Activated CD4-positive, alpha-beta memory T cell treated with anti-CD3 and anti-CD28 coated beads for 36 hours (primary cell): ENCODE data around the gene TMEM108. TPM values are rescaled to one million over a fixed set of nuclear protein-coding genes. Genes with fewer than 3 reads are reported as not detected.

Experiments used
- CTCF ChIA-PET: fragments of 350-600 bp; sonication (Branson Sonifier 250); formaldehyde crosslinking; loops from one replicate; lab custom pipeline; 2021; ENCODE audit warnings: antibody characterized with exemption, inconsistent platforms; lab: Charles Lee
- POLR2A ChIA-PET: fragments of 350-600 bp; sonication (Branson Sonifier 250); formaldehyde crosslinking; loops from one replicate; lab custom pipeline; 2021; ENCODE audit warnings: antibody characterized with exemption; lab: Charles Lee
- DNase-seq: peaks from one replicate; pipeline ENCODE4 v3.0.0-alpha.2; 2020
- H3K27ac Mint-ChIP-seq: one replicate; pipeline ENCODE4 v1.8.0; 2021; ENCODE audit warnings: mixed read lengths
- H3K27me3 Mint-ChIP-seq: one replicate; pipeline ENCODE4 v1.8.0; 2021; ENCODE audit warnings: mixed read lengths
- H3K36me3 Mint-ChIP-seq: one replicate; pipeline ENCODE4 v1.8.0; 2021; ENCODE audit warnings: mixed read lengths
- H3K4me1 Mint-ChIP-seq: one replicate; pipeline ENCODE4 v1.8.0; 2021; ENCODE audit warnings: low read depth, mixed read lengths
- H3K4me3 Mint-ChIP-seq: one replicate; pipeline ENCODE4 v1.8.0; 2021; ENCODE audit warnings: mild to moderate bottlenecking, mixed read lengths
- H3K9me3 Mint-ChIP-seq: one replicate; pipeline ENCODE4 v1.8.0; 2021; ENCODE audit warnings: mixed read lengths
- intact Hi-C: fragments of 100-400 bp; cut with micrococcal nuclease; formaldehyde crosslinking; loops from one replicate; pipeline ENCODE4 v1.15.1; 2023
- total RNA-seq, 2 experiments: library from RNA; stranded (reverse); gene quantifications; one replicate each; pipeline ENCODE4 v1.2.3, GENCODE V29; 2021

TMEM108 gene
- total RNA-seq, 2 experiments from 2014 or later: not detected

GRCh38 chr3:133258358-133258757, 220.2 kb downstream of the TMEM108 start:
- ChIA-PET CTCF (no interaction called here), POLR2A (no interaction called here)
- no peaks in the 10 kb centered on the region for H3K9me3 Mint-ChIP-seq
- H3K36me3 Mint-ChIP-seq: no peaks in the 10 kb centered on the region
- intact Hi-C loops: loop anchor here (10.0 kb wide), 1 partner anchor 534 kb away; the partner anchor contains the start of gene NPHP3
- H3K4me3 Mint-ChIP-seq: no peak overlapping the region
- no peak overlapping the region for H3K27ac Mint-ChIP-seq
- H3K4me1 Mint-ChIP-seq: peaks cover 5% of the 10 kb centered on the region
- H3K27me3 Mint-ChIP-seq: peaks cover 1% of the 10 kb centered on the region
- no peak for DNase-seq

GRCh38 chr3:133259767-133260166, 221.6 kb downstream of the TMEM108 start:
- H3K27me3 Mint-ChIP-seq: peaks cover 3% of the 10 kb centered on the region
- no peaks in the 10 kb centered on the region for H3K9me3 Mint-ChIP-seq
- ChIA-PET POLR2A (no interaction called here), CTCF (no interaction called here)
- no peak for DNase-seq
- peaks cover 5% of the 10 kb centered on the region for H3K4me1 Mint-ChIP-seq
- no peak overlapping the region for H3K4me3 Mint-ChIP-seq
- H3K36me3 Mint-ChIP-seq: no peaks in the 10 kb centered on the region
- intact Hi-C loops: loop anchor here (10.0 kb wide), 1 partner anchor 535 kb away; the partner anchor contains the start of gene NPHP3
- H3K27ac Mint-ChIP-seq: no peak overlapping the region

GRCh38 chr3:133262333-133262732, 224.1 kb downstream of the TMEM108 start:
- intact Hi-C loops: no loop called here
- ChIA-PET POLR2A (no interaction called here), CTCF (no interaction called here)
- no peak overlapping the region for H3K4me3 Mint-ChIP-seq
- DNase-seq: no peak
- no peaks in the 10 kb centered on the region for H3K4me1 Mint-ChIP-seq
- H3K27ac Mint-ChIP-seq: no peak overlapping the region
- peaks cover 4% of the 10 kb centered on the region for H3K27me3 Mint-ChIP-seq
- H3K36me3 Mint-ChIP-seq: no peaks in the 10 kb centered on the region
- no peaks in the 10 kb centered on the region for H3K9me3 Mint-ChIP-seq

- H3K9me3 Mint-ChIP-seq: no peaks in the 10 kb centered on the region
- H3K27ac Mint-ChIP-seq: no peak overlapping the region
- peaks cover 4% of the 10 kb centered on the region for H3K27me3 Mint-ChIP-seq
- POLR2A ChIA-PET: no interaction called here
- CTCF ChIA-PET: no interaction called here
- intact Hi-C loops: no loop called here
- H3K4me3 Mint-ChIP-seq: no peak overlapping the region
- no peaks in the 10 kb centered on the region for H3K4me1 Mint-ChIP-seq
- no peaks in the 10 kb centered on the region for H3K36me3 Mint-ChIP-seq
- DNase-seq: no peak
Measured at GRCh38 chr3:133264920-133265319, 226.7 kb downstream of the TMEM108 start.

- H3K9me3 Mint-ChIP-seq: no peaks in the 10 kb centered on the region
- CTCF ChIA-PET: no interaction called here
Measured at GRCh38 chr3:133268726-133269134, 230.5 kb downstream of the TMEM108 start.

GRCh38 chr3:133269393-133269792, 231.2 kb downstream of the TMEM108 start:
- Mint-ChIP-seq H3K27ac (no peak overlapping the region), H3K9me3 (no peaks in the 10 kb centered on the region), H3K4me3 (no peak overlapping the region), H3K27me3 (peaks cover 11% of the 10 kb centered on the region), H3K36me3 (no peaks in the 10 kb centered on the region), H3K4me1 (peaks cover 5% of the 10 kb centered on the region)
- intact Hi-C loops: no loop called here
- POLR2A ChIA-PET: no interaction called here
- CTCF ChIA-PET: no interaction called here
- no peak for DNase-seq

More at GRCh38 chr3:133268726-133269134, 230.5 kb downstream of the TMEM108 start:
- Mint-ChIP-seq H3K27ac (no peak overlapping the region), H3K4me3 (no peak overlapping the region), H3K36me3 (no peaks in the 10 kb centered on the region), H3K4me1 (peaks cover 5% of the 10 kb centered on the region), H3K27me3 (peaks cover 7% of the 10 kb centered on the region)
- intact Hi-C loops: no loop called here
- DNase-seq: no peak
- POLR2A ChIA-PET: no interaction called here

GRCh38 chr3:133270631-133271030, 232.4 kb downstream of the TMEM108 start:
- H3K27me3 Mint-ChIP-seq: peaks cover 15% of the 10 kb centered on the region
- intact Hi-C loops: no loop called here
- CTCF ChIA-PET: no interaction called here

GRCh38 chr3:133271042-133271441, 232.9 kb downstream of the TMEM108 start:
- ChIA-PET CTCF (no interaction called here), POLR2A (no interaction called here)
- Mint-ChIP-seq H3K36me3 (no peaks in the 10 kb centered on the region), H3K4me3 (no peak overlapping the region), H3K9me3 (no peaks in the 10 kb centered on the region), H3K4me1 (peaks cover 5% of the 10 kb centered on the region), H3K27me3 (peaks cover 14% of the 10 kb centered on the region), H3K27ac (no peak overlapping the region)
- DNase-seq: no peak
- intact Hi-C loops: no loop called here

More at GRCh38 chr3:133270631-133271030, 232.4 kb downstream of the TMEM108 start:
- H3K27ac Mint-ChIP-seq: no peak overlapping the region
- no peaks in the 10 kb centered on the region for H3K36me3 Mint-ChIP-seq
- H3K4me3 Mint-ChIP-seq: no peak overlapping the region
- DNase-seq: no peak
- H3K4me1 Mint-ChIP-seq: peaks cover 5% of the 10 kb centered on the region
- POLR2A ChIA-PET: no interaction called here
- no peaks in the 10 kb centered on the region for H3K9me3 Mint-ChIP-seq

- H3K27ac Mint-ChIP-seq: no peak overlapping the region
- intact Hi-C loops: no loop called here
- ChIA-PET POLR2A (no interaction called here), CTCF (no interaction called here)
- H3K27me3 Mint-ChIP-seq: peaks cover 12% of the 10 kb centered on the region
- H3K9me3 Mint-ChIP-seq: no peaks in the 10 kb centered on the region
- no peaks in the 10 kb centered on the region for H3K36me3 Mint-ChIP-seq
- no peak overlapping the region for H3K4me3 Mint-ChIP-seq
- H3K4me1 Mint-ChIP-seq: peaks cover 5% of the 10 kb centered on the region
- no peak for DNase-seq
Measured at GRCh38 chr3:133271539-133271938, 233.3 kb downstream of the TMEM108 start.

GRCh38 chr3:133273346-133273745, 235.2 kb downstream of the TMEM108 start:
- Mint-ChIP-seq H3K4me3 (no peak overlapping the region), H3K36me3 (no peaks in the 10 kb centered on the region), H3K9me3 (no peaks in the 10 kb centered on the region), H3K4me1 (peaks cover 9% of the 10 kb centered on the region), H3K27me3 (peaks cover 12% of the 10 kb centered on the region), H3K27ac (no peak overlapping the region)
- CTCF ChIA-PET: no interaction called here
- peak; percentile 20 for DNase-seq
- POLR2A ChIA-PET: interaction anchor here (0.6 kb wide), 1 partner anchor 484 kb away, joined by 3 read pairs; no protein-coding TSS in a partner anchor
- intact Hi-C loops: no loop called here

GRCh38 chr3:133274477-133274876, 236.3 kb downstream of the TMEM108 start:
- Mint-ChIP-seq H3K4me3 (no peak overlapping the region), H3K36me3 (no peaks in the 10 kb centered on the region), H3K9me3 (no peaks in the 10 kb centered on the region), H3K27me3 (peaks cover 12% of the 10 kb centered on the region), H3K4me1 (peaks cover 9% of the 10 kb centered on the region), H3K27ac (no peak overlapping the region)
- ChIA-PET CTCF (no interaction called here), POLR2A (no interaction called here)
- DNase-seq: no peak
- intact Hi-C loops: no loop called here

GRCh38 chr3:133276594-133276993, 238.4 kb downstream of the TMEM108 start:
- ChIA-PET CTCF (no interaction called here), POLR2A (no interaction called here)
- Mint-ChIP-seq H3K4me1 (peaks cover 9% of the 10 kb centered on the region), H3K4me3 (no peak overlapping the region), H3K9me3 (no peaks in the 10 kb centered on the region), H3K27ac (no peak overlapping the region), H3K27me3 (peaks cover 12% of the 10 kb centered on the region), H3K36me3 (no peaks in the 10 kb centered on the region)
- intact Hi-C loops: no loop called here
- DNase-seq: no peak

- H3K4me1 Mint-ChIP-seq: peaks cover 9% of the 10 kb centered on the region
- H3K9me3 Mint-ChIP-seq: no peaks in the 10 kb centered on the region
- CTCF ChIA-PET: no interaction called here
- no peak overlapping the region for H3K27ac Mint-ChIP-seq
- H3K36me3 Mint-ChIP-seq: no peaks in the 10 kb centered on the region
- POLR2A ChIA-PET: no interaction called here
- intact Hi-C loops: no loop called here
- peaks cover 12% of the 10 kb centered on the region for H3K27me3 Mint-ChIP-seq
- DNase-seq: no peak
- no peak overlapping the region for H3K4me3 Mint-ChIP-seq
Measured at GRCh38 chr3:133277813-133278212, 239.6 kb downstream of the TMEM108 start.
